GM10248 (cell line): ENCODE data around the gene NHP2.
A peak's percentile ranks its signal among the peaks of the same experiment; 100 is the strongest.

Experiments used
- CTCF ChIA-PET: fragments of 300-600 bp; sonication (Branson Sonifier 250); formaldehyde crosslinking; extraction: SDS; loops from one replicate; lab custom pipeline; 2021; ENCODE audit warnings: antibody characterized with exemption; lab: Yijun Ruan, JAX
- POLR2A ChIA-PET: fragments of 350-650 bp; sonication (Branson Sonifier 250); formaldehyde crosslinking; extraction: SDS; loops from one replicate; lab custom pipeline; 2020; ENCODE audit warnings: antibody characterized with exemption; lab: Yijun Ruan, JAX
- DNase-seq: peaks from one replicate; pipeline ENCODE4 v3.0.0; 2012; ENCODE audit errors: extremely low spot score
- CTCF ChIP-seq: IDR thresholded peaks from 2 replicates; pipeline ENCODE4 v1.5.1; 2012; ENCODE audit warnings: mild to moderate bottlenecking, low read depth; ENCODE audit errors: extremely low read depth, missing control alignments, control extremely low read depth

NHP2 gene

DNA sequence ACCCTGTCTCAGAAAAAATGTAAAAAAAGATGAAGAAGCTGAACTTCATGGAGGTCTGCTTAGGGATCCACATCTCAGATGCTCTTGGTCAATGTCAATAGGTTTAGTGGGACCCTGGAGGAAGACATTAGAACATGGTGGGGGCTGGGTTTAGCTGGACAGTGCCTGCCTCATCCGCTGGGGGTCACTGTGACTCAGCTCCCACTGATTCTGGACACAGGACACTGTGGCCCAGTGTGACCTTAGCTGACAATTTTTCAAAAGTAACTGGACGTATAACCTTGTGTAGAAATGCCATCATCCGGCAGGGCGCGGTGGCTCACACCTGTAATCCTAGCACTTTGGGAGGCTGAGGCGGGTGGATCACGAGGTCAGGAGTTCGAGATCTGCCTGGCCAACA is 43.3 kb upstream of the NHP2 start:
- TF ChIP-seq CTCF = no peak
- CTCF ChIA-PET = interaction anchor here (1.0 to 2.0 kb wide), 5 partner anchors 12 to 122 kb away, joined by 3 to 5 read pairs (median 4); partner anchors contain the start of genes NHP2 and PHYKPL
- DNase-seq = peak; percentile 28
- POLR2A ChIA-PET = no interaction called here

DNA sequence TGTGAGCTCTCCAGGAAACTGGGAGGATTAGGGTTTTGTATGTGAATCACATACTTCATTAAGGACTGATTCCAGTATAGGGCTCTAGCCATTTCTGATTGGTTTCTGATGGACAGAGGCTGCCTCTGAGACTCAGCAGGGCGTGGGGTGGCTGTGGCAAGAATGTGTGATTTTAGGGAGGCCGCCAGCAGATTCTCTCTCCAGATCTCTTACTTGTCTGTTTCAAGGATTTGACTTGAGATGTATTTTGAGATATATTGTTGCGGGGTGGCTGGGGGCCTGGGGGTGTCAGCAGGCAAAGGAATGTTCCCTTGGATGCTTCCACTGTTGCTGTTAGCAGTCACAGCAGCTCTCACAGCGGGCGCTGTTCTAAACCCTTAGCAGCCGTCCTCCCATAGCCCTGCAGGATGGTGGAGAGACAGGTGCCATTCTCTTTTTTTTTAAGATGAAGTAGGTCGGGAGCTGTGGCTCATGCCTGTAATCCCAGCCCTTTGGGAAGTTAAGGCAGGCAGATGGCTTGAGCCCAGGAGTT is 42.7 kb upstream of the NHP2 start:
- TF ChIP-seq CTCF = no peak
- POLR2A ChIA-PET = no interaction called here
- CTCF ChIA-PET = interaction anchor here (0.7 to 2.0 kb wide), 6 partner anchors 8 to 121 kb away, joined by 3 to 5 read pairs (median 4); partner anchors contain the start of genes HNRNPAB, NHP2 and PHYKPL
- DNase-seq = no peak

GRCh38 chr5:178194026-178194425 is 40.3 kb upstream of the NHP2 start:
- POLR2A ChIA-PET = no interaction called here

GRCh38 chr5:178193251-178193809 is 39.6 kb upstream of the NHP2 start:
- no peak for DNase-seq
- ChIA-PET CTCF (no interaction called here), POLR2A (no interaction called here)
- no peak for TF ChIP-seq CTCF

More at GRCh38 chr5:178194026-178194425, 40.3 kb upstream of the NHP2 start:
- no peak for DNase-seq
- CTCF ChIA-PET = no interaction called here
- no peak for TF ChIP-seq CTCF

- DNase-seq = no peak
- ChIA-PET POLR2A (no interaction called here), CTCF (no interaction called here)
- TF ChIP-seq CTCF = no peak
These were observed 39.1 kb upstream of the NHP2 start for GRCh38 chr5:178192787-178193186.

DNA sequence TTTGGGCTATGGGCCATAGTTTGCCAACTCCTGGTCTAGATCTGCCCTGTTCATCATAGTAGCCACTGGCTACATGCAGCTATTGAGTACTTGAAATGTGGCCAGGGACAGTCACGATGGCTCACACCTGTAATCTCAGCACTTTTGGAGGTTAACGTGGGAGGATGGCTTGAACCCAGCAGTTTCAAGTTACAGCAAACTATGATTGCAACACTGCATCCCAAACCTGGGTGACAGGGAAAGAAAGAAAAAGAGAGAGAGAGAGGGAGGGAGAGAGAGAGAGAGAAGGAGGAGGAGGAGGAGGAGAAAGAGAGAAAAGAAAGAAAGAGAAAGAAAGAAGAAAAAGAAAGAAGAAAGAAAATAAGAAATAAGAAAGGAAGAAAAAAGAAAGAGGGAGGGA is 38.6 kb upstream of the NHP2 start:
- CTCF ChIA-PET = no interaction called here

More for the DNA sequence above, 38.6 kb upstream of the NHP2 start:
- POLR2A ChIA-PET = no interaction called here
- no peak for TF ChIP-seq CTCF
- no peak for DNase-seq
